HepG2 (cell line): Measurements from ENCODE around the gene VGLL4. TPM values are rescaled to one million over a fixed set of nuclear protein-coding genes. Genes with fewer than 3 reads are reported as not detected.

ENCODE experiments used
- ATAC-seq: fragments of 200-7000 bp; cut with Tn5 transposase; 3 replicates; pipeline ENCODE4 v1.9.1; 2020; ENCODE audit warnings: mild to moderate bottlenecking, moderate library complexity
- BruUV-seq: library from RNA; stranded (reverse); fragments of 400-500 nt; replicated peaks from 2 replicates; lab custom pipeline; 2021; lab: Mats Ljungman, UMichigan
- CTCF ChIA-PET: fragments of 300-600 bp; formaldehyde crosslinking; extraction: SDS; loops from one replicate; lab custom pipeline; 2021; ENCODE audit warnings: low total read pairs, inconsistent platforms, low intra/inter-chr PET ratio; lab: Yijun Ruan, JAX
- POLR2A ChIA-PET: fragments of 350-600 bp; sonication (Branson Sonifier 250); formaldehyde crosslinking; loops from one replicate; lab custom pipeline; 2020; ENCODE audit warnings: antibody characterized with exemption, inconsistent platforms; lab: Yijun Ruan, JAX
- DNase-seq: peaks from one replicate; pipeline ENCODE4 v3.0.0-alpha.2; 2015; ENCODE audit warnings: low spot score
- FAIRE-seq: peaks from 3 replicates; lab custom pipeline; 2011; peaks lifted over from hg19 to GRCh38; lab: Jason Lieb, UNC
- H2AFZ ChIP-seq: one replicate; pipeline ENCODE4 v1.6.1; 2011; ENCODE audit warnings: low read length, inconsistent platforms
- H3K27ac ChIP-seq: fragments of 300-600 bp; 3 replicates; pipeline ENCODE4 v1.8.0; 2011; ENCODE audit warnings: mixed run types, mild to moderate bottlenecking, mixed read lengths, low read length, inconsistent platforms; ENCODE audit not compliant: insufficient read depth; ENCODE audit errors: extremely low read length
- H3K27me3 ChIP-seq, 2 experiments: fragments of 200-600 bp in 1 of 2; 2 replicates in 1 of 2; 3 replicates in 1 of 2; pipeline versions ENCODE4 v1.6.0 to v1.8.0; 2011; ENCODE audit warnings: low read length in 2 of 2, mild to moderate bottlenecking in 2 of 2, moderate library complexity in 2 of 2, inconsistent platforms in 1 of 2; ENCODE audit not compliant: insufficient read depth in 2 of 2, control insufficient read depth in 1 of 2
- H3K36me3 ChIP-seq, 2 experiments: fragments of 200-600 bp in 1 of 2; replicated peaks in 1 of 2; 2 replicates in 1 of 2; 3 replicates in 1 of 2; pipeline versions ENCODE4 v1.5.1 to v1.8.0; 2011; ENCODE audit warnings: low read length in 2 of 2, inconsistent platforms in 1 of 2; ENCODE audit not compliant: insufficient read depth in 2 of 2, control insufficient read depth in 1 of 2
- H3K4me1 ChIP-seq: 2 replicates; pipeline ENCODE4 v1.5.1; 2012; ENCODE audit warnings: low read length, inconsistent platforms; ENCODE audit not compliant: insufficient read depth
- H3K4me2 ChIP-seq: 2 replicates; pipeline ENCODE4 v1.6.0; 2011; ENCODE audit warnings: low read depth, low read length, inconsistent platforms
- H3K4me3 ChIP-seq, 3 experiments: fragments of 200-600 bp in 1 of 3; sonication (generic), shearing (Covaris generic) in 1 of 3; replicated peaks in 1 of 3; 2 replicates each; pipeline ENCODE4 v1.5.1; 2011 to 2016; ENCODE audit warnings: low read length in 3 of 3, inconsistent platforms in 2 of 3, low read depth in 2 of 3, mild to moderate bottlenecking in 2 of 3, control low read depth in 1 of 3, mixed read lengths in 1 of 3; ENCODE audit not compliant: insufficient read depth in 1 of 3
- H3K79me2 ChIP-seq: one replicate; pipeline ENCODE4 v1.6.1; 2011; ENCODE audit warnings: low read length, inconsistent platforms; ENCODE audit not compliant: insufficient read depth
- H3K9ac ChIP-seq: 2 replicates; pipeline ENCODE4 v1.6.0; 2011; ENCODE audit warnings: mild to moderate bottlenecking, low read depth, low read length, inconsistent platforms; ENCODE audit not compliant: insufficient read depth
- H3K9me3 ChIP-seq: 2 replicates; pipeline ENCODE4 v1.5.1; 2012; ENCODE audit warnings: mild to moderate bottlenecking, low read length
- H4K20me1 ChIP-seq: 2 replicates; pipeline ENCODE4 v1.6.0; 2011; ENCODE audit warnings: inconsistent platforms, mild to moderate bottlenecking, low read length, moderate library complexity; ENCODE audit not compliant: insufficient read depth
- AFF4 ChIP-seq: sonication (generic); formaldehyde crosslinking; IDR thresholded peaks from 2 replicates; pipeline ENCODE4 v1.4.0; 2020; ENCODE audit warnings: missing genetic modification reagents
- AGO2 ChIP-seq: fragments of 200-400 bp; formaldehyde crosslinking; optimal IDR thresholded peaks from 2 replicates; pipeline ENCODE3; 2017; ENCODE audit warnings: mild to moderate bottlenecking, low read depth, low read length, moderate library complexity
- CENPBD1 ChIP-seq: sonication (generic); formaldehyde crosslinking; IDR thresholded peaks from 2 replicates; pipeline ENCODE4 v1.8.0; 2022; ENCODE audit warnings: missing genetic modification reagents, low read depth, mild to moderate bottlenecking, borderline replicate concordance
- PHF20 ChIP-seq: sonication (generic); formaldehyde crosslinking; IDR thresholded peaks from 2 replicates; pipeline ENCODE4 v1.5.0; 2020; ENCODE audit warnings: mild to moderate bottlenecking, missing genetic modification reagents
- POLR2G ChIP-seq: fragments of 200-400 bp; formaldehyde crosslinking; IDR thresholded peaks from 2 replicates; pipeline ENCODE4 v1.6.1; 2018; ENCODE audit warnings: mild to moderate bottlenecking, low read depth, low read length, moderate library complexity
- PRDM15 ChIP-seq: sonication (generic); formaldehyde crosslinking; IDR thresholded peaks from 2 replicates; pipeline ENCODE4 v1.4.0; 2020; ENCODE audit warnings: missing genetic modification reagents
- ZBTB46 ChIP-seq: sonication (generic); formaldehyde crosslinking; IDR thresholded peaks from 2 replicates; pipeline ENCODE4 v1.4.0; 2020; ENCODE audit warnings: mild to moderate bottlenecking, missing genetic modification reagents, borderline replicate concordance
- ZMYM3 ChIP-seq: sonication (generic); formaldehyde crosslinking; IDR thresholded peaks from 2 replicates; pipeline ENCODE4 v1.5.1; 2020; ENCODE audit warnings: mild to moderate bottlenecking, missing genetic modification reagents
- ZNF768 ChIP-seq: sonication (generic); formaldehyde crosslinking; IDR thresholded peaks from 2 replicates; pipeline ENCODE4 v1.4.0; 2020; ENCODE audit warnings: missing genetic modification reagents
- WGBS: methylation state at CpG from one replicate; pipeline ENCODE4 v1.1.6; 2017; ENCODE audit warnings: low lambda C conversion rate; 5-methylcytosine and 5-hydroxymethylcytosine counted together
- in situ Hi-C: cut with HindIII; loops from 2 replicates; pipeline ENCODE4 v1.10.0; 2017; ENCODE audit warnings: low pct_unique_long_range_greater_than_20kb; ENCODE audit not compliant: extremely low pct_ligation_motif_present
- intact Hi-C: fragments of 100-400 bp; cut with micrococcal nuclease; formaldehyde crosslinking; loops from one replicate; pipeline ENCODE4 v1.10.0; 2022; ENCODE audit not compliant: unreplicated experiment
- polyA plus RNA-seq, 8 experiments: library from polyadenylated mRNA; depleted of rRNA in 3 of 8; stranded (reverse) in 7 of 8; unstranded in 1 of 8; fragments of >200 nt; fragmentation: Illumina TruSeq in 4 of 8; extraction: Trizol in 4 of 8; gene quantifications; 2 replicates each; pipeline versions ENCODE4 v1.2.1 to v1.2.3, GENCODE V29; 2011 to 2016; ENCODE audit warnings: low read depth in 4 of 8, missing spikeins in 1 of 8, mixed read lengths in 1 of 8; ENCODE audit not compliant: insufficient read depth in 1 of 8
- total RNA-seq, 5 experiments: library from RNA; depleted of rRNA; stranded (reverse); fragments of >200 nt; fragmentation: Illumina TruSeq; extraction: Trizol; gene quantifications; 2 replicates each; pipeline ENCODE4 v1.2.3, GENCODE V29; 2016; ENCODE audit warnings: low read depth in 1 of 5

VGLL4 gene
- total and polyA plus RNA-seq, 2 of the 13 experiments (the other 11 are each of a cell fraction or from before 2014, with no cell fraction given): 23.2 to 39.0 TPM

GRCh38 chr3:11552289-11553264 lies 91.1 kb downstream of the VGLL4 start:
- intact Hi-C loops (no loop called here), in situ Hi-C loops (no loop called here)
- CTCF ChIA-PET: no interaction called here
- Histone ChIP-seq H2AFZ (no peak overlapping the region), H3K9me3 (no peaks in the 10 kb centered on the region), H4K20me1 (0 out of 2 replicates have a peak, but pooled peaks cover 5% of the 10 kb centered on the region), H3K4me2 (no peak overlapping the region), H3K4me1 (no peaks in the 10 kb centered on the region), H3K36me3 (peaks cover 18 to 37% of the 10 kb centered on the region in 2 experiments), H3K27me3 (no peaks in the 10 kb centered on the region), H3K9ac (no peak overlapping the region), H3K27ac (no peak overlapping the region), H3K4me3 (no peak overlapping the region), H3K79me2 (no peaks in the 10 kb centered on the region)
- peak; percentile 63 for TF ChIP-seq AGO2
- TF ChIP-seq PRDM15 (CRISPR knock-in tag): no peak
- TF ChIP-seq POLR2G: 0 out of 2 replicates have a peak, but pooled peaks have one; percentile 36
- no peak for TF ChIP-seq ZBTB46 (CRISPR knock-in tag)
- TF ChIP-seq CENPBD1 (CRISPR knock-in tag): no peak
- no peak for TF ChIP-seq PHF20 (CRISPR knock-in tag)
- peak; percentile 93 for TF ChIP-seq ZNF768 (CRISPR knock-in tag)
- no peak for TF ChIP-seq AFF4 (CRISPR knock-in tag)
- TF ChIP-seq ZMYM3 (CRISPR knock-in tag): 0 out of 2 replicates have a peak, but pooled peaks have one; percentile 42
- ATAC-seq: no peak; the same call in 2 of the 3 replicates
- no peak for FAIRE-seq
- WGBS: 98% methylated on average over 16 of the region's 16 CpGs
- BruUV-seq: no TSS peak
- DNase-seq: no peak
- POLR2A ChIA-PET: no interaction called here
